HL-60 (cell line): Measurements from ENCODE around the gene GFOD2.

Experiments
- DNase-seq, 2 experiments: peaks; one replicate each; pipeline ENCODE4 v3.0.0-alpha.2; 2010 to 2020; ENCODE audit warnings: low read depth in 1 of 2, low spot score in 1 of 2
- H3K27ac ChIP-seq: fragments of 250-450 bp; sonication (Bioruptor Pico); replicated peaks from 2 replicates; pipeline ENCODE4 v1.5.1; 2020; ENCODE audit warnings: mild to moderate bottlenecking, moderate library complexity
- H3K27me3 ChIP-seq: fragments of 250-450 bp; sonication (Bioruptor Pico); 2 replicates; pipeline ENCODE4 v1.5.1; 2021; ENCODE audit warnings: mild to moderate bottlenecking, moderate library complexity; ENCODE audit not compliant: insufficient read depth, poor library complexity, severe bottlenecking
- H3K4me3 ChIP-seq: replicated peaks from 2 replicates; pipeline ENCODE4 v1.5.1; 2011; ENCODE audit warnings: mild to moderate bottlenecking, control low read depth, low read length; ENCODE audit not compliant: insufficient read depth
- CTCF ChIP-seq: IDR thresholded peaks from one replicate; pipeline ENCODE4 v1.5.1; 2011; ENCODE audit warnings: low read length, control low read depth, inconsistent platforms; ENCODE audit not compliant: insufficient read depth
- GABPA ChIP-seq: IDR thresholded peaks from 2 replicates; pipeline ENCODE4 v1.6.1; 2012; ENCODE audit warnings: low read depth
- POLR2AphosphoS5 ChIP-seq: IDR thresholded peaks from 2 replicates; pipeline ENCODE4 v1.6.1; 2012; ENCODE audit warnings: low read depth
- SPI1 ChIP-seq: IDR thresholded peaks from 2 replicates; pipeline ENCODE4 v1.6.1; 2012; ENCODE audit warnings: low read depth, mild to moderate bottlenecking, borderline replicate concordance
- TF ChIP-seq, protein P1 (sequence below): IDR thresholded peaks from 2 replicates; pipeline ENCODE4 v1.6.1; 2012; ENCODE audit warnings: low read depth; ENCODE audit not compliant: insufficient replicate concordance

The GFOD2 gene

DNA sequence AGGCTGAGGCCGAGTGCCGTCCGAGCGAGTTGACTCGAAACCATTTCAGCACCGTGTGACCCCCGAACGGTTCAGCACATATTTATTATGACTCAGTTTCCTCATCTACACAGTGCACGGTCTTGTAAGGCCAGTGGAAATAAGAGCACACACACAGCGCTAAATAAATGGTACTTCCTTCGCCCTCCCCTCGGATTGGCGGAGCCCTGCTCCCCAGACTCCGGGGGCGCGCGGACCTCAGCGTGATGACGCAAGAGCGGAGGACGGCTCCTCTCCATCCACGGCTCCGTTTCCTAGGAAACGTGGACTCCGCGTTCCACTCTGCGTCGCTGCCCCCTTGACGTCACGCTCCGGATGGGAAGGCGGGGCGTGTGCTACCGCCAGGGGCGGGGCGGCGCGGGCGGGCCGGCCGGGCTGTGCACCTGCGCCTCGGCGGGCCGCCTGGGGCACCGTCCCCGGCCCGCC lies 58.5 kb downstream of the GFOD2 start, which contains the start of gene PARD6A:
Gene PARD6A (plus strand): TSS at position 397 of the 465 bp plus-strand sequence. CDS start 79 bp downstream, outside the sequence.
- H3K4me3 ChIP-seq = peak within 1 kb of the TSS; percentile 95
- H3K27me3 ChIP-seq = no peaks in the 10 kb centered on the region
- H3K27ac ChIP-seq = peak within 1 kb of the TSS; percentile 84
- DNase-seq = peak; percentile 95 to 96
- TF ChIP-seq SPI1 (no peak), GABPA (no peak), POLR2AphosphoS5 (no peak; the same call in 1 of the 2 replicates), CTCF (no peak)
- TF ChIP-seq, protein P1, sequence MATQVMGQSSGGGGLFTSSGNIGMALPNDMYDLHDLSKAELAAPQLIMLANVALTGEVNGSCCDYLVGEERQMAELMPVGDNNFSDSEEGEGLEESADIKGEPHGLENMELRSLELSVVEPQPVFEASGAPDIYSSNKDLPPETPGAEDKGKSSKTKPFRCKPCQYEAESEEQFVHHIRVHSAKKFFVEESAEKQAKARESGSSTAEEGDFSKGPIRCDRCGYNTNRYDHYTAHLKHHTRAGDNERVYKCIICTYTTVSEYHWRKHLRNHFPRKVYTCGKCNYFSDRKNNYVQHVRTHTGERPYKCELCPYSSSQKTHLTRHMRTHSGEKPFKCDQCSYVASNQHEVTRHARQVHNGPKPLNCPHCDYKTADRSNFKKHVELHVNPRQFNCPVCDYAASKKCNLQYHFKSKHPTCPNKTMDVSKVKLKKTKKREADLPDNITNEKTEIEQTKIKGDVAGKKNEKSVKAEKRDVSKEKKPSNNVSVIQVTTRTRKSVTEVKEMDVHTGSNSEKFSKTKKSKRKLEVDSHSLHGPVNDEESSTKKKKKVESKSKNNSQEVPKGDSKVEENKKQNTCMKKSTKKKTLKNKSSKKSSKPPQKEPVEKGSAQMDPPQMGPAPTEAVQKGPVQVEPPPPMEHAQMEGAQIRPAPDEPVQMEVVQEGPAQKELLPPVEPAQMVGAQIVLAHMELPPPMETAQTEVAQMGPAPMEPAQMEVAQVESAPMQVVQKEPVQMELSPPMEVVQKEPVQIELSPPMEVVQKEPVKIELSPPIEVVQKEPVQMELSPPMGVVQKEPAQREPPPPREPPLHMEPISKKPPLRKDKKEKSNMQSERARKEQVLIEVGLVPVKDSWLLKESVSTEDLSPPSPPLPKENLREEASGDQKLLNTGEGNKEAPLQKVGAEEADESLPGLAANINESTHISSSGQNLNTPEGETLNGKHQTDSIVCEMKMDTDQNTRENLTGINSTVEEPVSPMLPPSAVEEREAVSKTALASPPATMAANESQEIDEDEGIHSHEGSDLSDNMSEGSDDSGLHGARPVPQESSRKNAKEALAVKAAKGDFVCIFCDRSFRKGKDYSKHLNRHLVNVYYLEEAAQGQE = no peak

GRCh38 chr16:67659675-67660563 lies 59.2 kb downstream of the GFOD2 start, which contains the start of gene ACD:
TSS of gene ACD (minus strand) at chr16:67660260. CDS start at chr16:67660220, 40 bp downstream.
- Histone ChIP-seq H3K27me3 (no peaks in the 10 kb centered on the region), H3K4me3 (peak within 1 kb of the TSS; percentile 95), H3K27ac (peak within 1 kb of the TSS; percentile 84)
- peak; percentile 83 to 86 for DNase-seq
- TF ChIP-seq, protein P1 = no peak
- no peak for TF ChIP-seq POLR2AphosphoS5
- no peak for TF ChIP-seq CTCF
- TF ChIP-seq SPI1 = peak; percentile 35; the same call in 1 of the 2 replicates

- Histone ChIP-seq H3K27me3 (no peaks in the 10 kb centered on the region), H3K4me3 (peak overlapping the region; percentile 95), H3K27ac (peak overlapping the region; percentile 84)
- TF ChIP-seq CTCF = no peak
- TF ChIP-seq, protein P1 = no peak
- peak in 1 of 2 experiments; percentile 30 for DNase-seq
Measured at GRCh38 chr16:67658849-67659674, 60.1 kb downstream of the GFOD2 start.
